ENCODE data around the gene MEIS3. TPM values are rescaled to one million over a fixed set of nuclear protein-coding genes. Genes with fewer than 3 reads are reported as not detected.

MEIS3 gene
- total RNA-seq, 2 donors from 2014 or later = 16.2 to 41.6 TPM

GRCh38 chr19:47429140-47429793 is 9.9 kb upstream of the MEIS3 start:
- TF ChIP-seq POLR2AphosphoS5 (IDR thresholded peaks at IDR 0.05) (no peak), POLR2A (IDR thresholded peaks at IDR 0.05) (no peak)
- TF ChIP-seq, protein P1, sequence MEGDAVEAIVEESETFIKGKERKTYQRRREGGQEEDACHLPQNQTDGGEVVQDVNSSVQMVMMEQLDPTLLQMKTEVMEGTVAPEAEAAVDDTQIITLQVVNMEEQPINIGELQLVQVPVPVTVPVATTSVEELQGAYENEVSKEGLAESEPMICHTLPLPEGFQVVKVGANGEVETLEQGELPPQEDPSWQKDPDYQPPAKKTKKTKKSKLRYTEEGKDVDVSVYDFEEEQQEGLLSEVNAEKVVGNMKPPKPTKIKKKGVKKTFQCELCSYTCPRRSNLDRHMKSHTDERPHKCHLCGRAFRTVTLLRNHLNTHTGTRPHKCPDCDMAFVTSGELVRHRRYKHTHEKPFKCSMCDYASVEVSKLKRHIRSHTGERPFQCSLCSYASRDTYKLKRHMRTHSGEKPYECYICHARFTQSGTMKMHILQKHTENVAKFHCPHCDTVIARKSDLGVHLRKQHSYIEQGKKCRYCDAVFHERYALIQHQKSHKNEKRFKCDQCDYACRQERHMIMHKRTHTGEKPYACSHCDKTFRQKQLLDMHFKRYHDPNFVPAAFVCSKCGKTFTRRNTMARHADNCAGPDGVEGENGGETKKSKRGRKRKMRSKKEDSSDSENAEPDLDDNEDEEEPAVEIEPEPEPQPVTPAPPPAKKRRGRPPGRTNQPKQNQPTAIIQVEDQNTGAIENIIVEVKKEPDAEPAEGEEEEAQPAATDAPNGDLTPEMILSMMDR (IDR thresholded peaks at IDR 0.05) = no peak
- Histone ChIP-seq H3K27me3 (replicated peaks; ENCODE audit: insufficient read depth) (no peaks in the 10 kb centered on the region), H3K4me3 (no peak overlapping the region), H3K36me3 (no peaks in the 10 kb centered on the region), H3K9me3 (no peaks in the 10 kb centered on the region), H3K4me1 (replicated peaks) (no peaks in the 10 kb centered on the region), H3K27ac (no peak overlapping the region)
- WGBS = 30% methylated on average over 20 of the region's 20 CpGs
- no peak for DNase-seq (ENCODE audit: low spot score)
- intact Hi-C loops (cut with DNase I) = loop anchor here (10.0 kb wide), 1 partner anchor 134 kb away; no protein-coding TSS in a partner anchor

GRCh38 chr19:47428177-47428894 is 9.0 kb upstream of the MEIS3 start:
- WGBS = 2% methylated on average over 27 of the region's 27 CpGs
- Histone ChIP-seq H3K36me3 (no peaks in the 10 kb centered on the region), H3K4me1 (replicated peaks) (no peaks in the 10 kb centered on the region), H3K27me3 (replicated peaks; ENCODE audit: insufficient read depth) (peaks cover under 1% of the 10 kb centered on the region), H3K9me3 (no peaks in the 10 kb centered on the region), H3K4me3 (no peak overlapping the region), H3K27ac (peak overlapping the region; percentile 3 to 45)
- DNase-seq (ENCODE audit: low spot score) = peak; percentile 73
- no peak for TF ChIP-seq POLR2AphosphoS5 (IDR thresholded peaks at IDR 0.05)
- intact Hi-C loops (cut with DNase I) = loop anchor here (10.0 kb wide), 1 partner anchor 134 kb away; no protein-coding TSS in a partner anchor

- Histone ChIP-seq H3K27ac (peak overlapping the region; percentile 3 to 45), H3K27me3 (replicated peaks; ENCODE audit: insufficient read depth) (peaks cover 9% of the 10 kb centered on the region), H3K4me1 (replicated peaks) (no peaks in the 10 kb centered on the region), H3K36me3 (no peaks in the 10 kb centered on the region), H3K9me3 (no peaks in the 10 kb centered on the region), H3K4me3 (no peak overlapping the region)
- intact Hi-C loops (cut with DNase I) = loop anchor here (10.0 kb wide), 1 partner anchor 133 kb away; no protein-coding TSS in a partner anchor
- TF ChIP-seq, protein P1 (IDR thresholded peaks at IDR 0.05) = peak; percentile 57 to 82 (median 73)
- TF ChIP-seq POLR2AphosphoS5 (IDR thresholded peaks at IDR 0.05) = peak; percentile 22
- TF ChIP-seq POLR2A (IDR thresholded peaks at IDR 0.05) = no peak
- 7% methylated on average over 17 of the region's 17 CpGs for WGBS
- peak; percentile 31 for DNase-seq (ENCODE audit: low spot score)
Measured at GRCh38 chr19:47427241-47428176, 8.2 kb upstream of the MEIS3 start.

DNA sequence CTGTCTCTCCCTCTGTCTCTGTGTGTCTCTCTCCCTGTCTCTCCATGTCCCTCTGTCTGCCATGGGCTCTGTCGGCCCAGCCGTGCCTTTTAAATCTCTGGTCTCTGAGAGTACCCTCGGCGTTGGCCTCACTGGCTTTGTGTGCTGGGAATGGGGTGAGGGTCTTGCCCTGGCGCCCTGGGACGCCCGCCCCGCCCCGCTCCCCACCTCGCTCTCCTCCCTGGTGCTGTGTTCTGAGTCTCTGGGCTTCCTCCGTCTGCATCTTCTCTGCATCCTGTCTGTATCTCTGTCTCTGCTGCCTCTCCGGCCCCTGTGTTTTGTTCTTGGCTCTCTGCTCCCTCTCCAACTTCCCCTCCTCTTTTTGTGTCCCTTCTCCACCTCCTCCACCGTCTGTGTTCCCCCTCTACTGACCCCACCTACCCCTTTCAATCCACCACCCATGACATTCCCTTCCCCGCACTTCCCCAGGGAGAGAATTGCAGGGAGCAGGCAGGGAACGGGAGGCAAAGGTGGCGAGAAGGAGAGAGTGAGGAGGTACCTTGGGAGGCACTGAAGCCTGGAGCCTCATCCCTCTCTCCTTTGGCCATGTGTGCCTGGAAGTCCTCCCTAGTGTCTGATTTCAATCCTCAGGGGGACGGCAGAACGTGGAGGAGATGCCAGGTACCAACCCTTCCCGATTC is 4.0 kb upstream of the MEIS3 start:
- Histone ChIP-seq H3K36me3 (no peaks in the 10 kb centered on the region), H3K4me1 (replicated peaks) (no peaks in the 10 kb centered on the region), H3K9me3 (no peaks in the 10 kb centered on the region), H3K4me3 (no peak overlapping the region), H3K27me3 (replicated peaks; ENCODE audit: insufficient read depth) (peaks cover 29% of the 10 kb centered on the region), H3K27ac (no peak overlapping the region)
- DNase-seq (ENCODE audit: low spot score) = no peak
- TF ChIP-seq POLR2AphosphoS5 (IDR thresholded peaks at IDR 0.05) (no peak), POLR2A (IDR thresholded peaks at IDR 0.05) (no peak)
- TF ChIP-seq, protein P1 (IDR thresholded peaks at IDR 0.05) = no peak
- intact Hi-C loops (cut with DNase I) = loop anchor here (10.0 kb wide), 1 partner anchor 129 kb away; no protein-coding TSS in a partner anchor
- 17% methylated on average over 19 of the region's 19 CpGs for WGBS

All from prostate gland (tissue), 2 donors.